RWPE2 (cell line): ENCODE data around the gene TMEM225.
"Not testable (repeated sequence)": the region's sequence is repeated elsewhere in the genome, so short reads cannot be mapped to it uniquely, and the experiment has no call there.

ENCODE experiments used
- ATAC-seq: fragments of 200-7000 bp; cut with Tn5 transposase; 3 replicates; pipeline ENCODE4 v1.9.1; 2021; ENCODE audit warnings: low read depth
- DNase-seq: peaks from one replicate; pipeline ENCODE4 v3.0.0-alpha.2; 2020; ENCODE audit warnings: low spot score
- H3K27ac ChIP-seq: fragments of 450-650 bp; 2 replicates; pipeline ENCODE4 v1.5.1; 2017; ENCODE audit warnings: mild to moderate bottlenecking; ENCODE audit not compliant: poor library complexity, severe bottlenecking
- H3K27me3 ChIP-seq: fragments of 250-450 bp; sonication (Bioruptor Pico); 2 replicates; pipeline ENCODE4 v1.5.1; 2021; ENCODE audit warnings: mild to moderate bottlenecking, moderate library complexity; ENCODE audit not compliant: insufficient read depth, poor library complexity, severe bottlenecking
- H3K36me3 ChIP-seq: fragments of 250-450 bp; sonication (Bioruptor Pico); 2 replicates; pipeline ENCODE4 v1.5.1; 2020; ENCODE audit warnings: low read depth, mild to moderate bottlenecking, moderate library complexity
- H3K4me1 ChIP-seq: fragments of 250-450 bp; sonication (Bioruptor Pico); 2 replicates; pipeline ENCODE4 v1.5.1; 2021; ENCODE audit warnings: mild to moderate bottlenecking, moderate library complexity; ENCODE audit not compliant: insufficient read depth, poor library complexity, severe bottlenecking
- H3K4me3 ChIP-seq: fragments of 250-450 bp; sonication (Bioruptor Pico); 2 replicates; pipeline ENCODE4 v1.5.1; 2021; ENCODE audit warnings: mild to moderate bottlenecking, moderate library complexity; ENCODE audit not compliant: severe bottlenecking
- H3K9me3 ChIP-seq: fragments of 250-450 bp; sonication (Bioruptor Pico); 2 replicates; pipeline ENCODE4 v1.5.1; 2021; ENCODE audit warnings: mild to moderate bottlenecking, moderate library complexity; ENCODE audit not compliant: severe bottlenecking
- CTCF ChIP-seq: fragments of 450-650 bp; IDR thresholded peaks from one replicate; pipeline ENCODE4 v1.5.1; 2017; ENCODE audit warnings: mild to moderate bottlenecking, moderate library complexity; ENCODE audit not compliant: poor library complexity, severe bottlenecking

Gene TMEM225

GRCh38 chr11:123880912-123881311 is 4.6 kb downstream of the TMEM225 start:
- Histone ChIP-seq H3K4me1 (no peaks in the 10 kb centered on the region), H3K36me3 (no peaks in the 10 kb centered on the region), H3K9me3 (no peaks in the 10 kb centered on the region), H3K4me3 (no peak overlapping the region), H3K27me3 (no peaks in the 10 kb centered on the region), H3K27ac (no peak overlapping the region)
- no peak for ATAC-seq
- DNase-seq, result no peak
- no peak for TF ChIP-seq CTCF

- H3K9me3 ChIP-seq, ATAC-seq, H3K4me3 ChIP-seq, H3K36me3 ChIP-seq, H3K27me3 ChIP-seq, DNase-seq, H3K4me1 ChIP-seq, H3K27ac ChIP-seq: not testable (repeated sequence)
These were observed 17.7 kb downstream of the TMEM225 start for GRCh38 chr11:123867795-123868194.

GRCh38 chr11:123865293-123865692 is 20.2 kb downstream of the TMEM225 start:
- DNase-seq, H3K36me3 ChIP-seq, ATAC-seq, H3K27me3 ChIP-seq, H3K9me3 ChIP-seq, H3K4me1 ChIP-seq, H3K27ac ChIP-seq, H3K4me3 ChIP-seq: not testable (repeated sequence)

GRCh38 chr11:123859731-123860130 is 25.7 kb downstream of the TMEM225 start:
- no peaks in the 10 kb centered on the region for H3K36me3 ChIP-seq
- no peaks in the 10 kb centered on the region for H3K9me3 ChIP-seq
- DNase-seq (no peak), ATAC-seq (no peak)
- no peak overlapping the region for H3K4me3 ChIP-seq
- no peak overlapping the region for H3K27ac ChIP-seq
- TF ChIP-seq CTCF, result no peak
- H3K4me1 ChIP-seq, result no peaks in the 10 kb centered on the region
- H3K27me3 ChIP-seq, result no peaks in the 10 kb centered on the region

- no peak for TF ChIP-seq CTCF
- Histone ChIP-seq H3K9me3 (no peaks in the 10 kb centered on the region), H3K4me3 (no peak overlapping the region), H3K4me1 (no peaks in the 10 kb centered on the region), H3K27ac (no peak overlapping the region), H3K27me3 (no peaks in the 10 kb centered on the region), H3K36me3 (no peaks in the 10 kb centered on the region)
- ATAC-seq (no peak), DNase-seq (no peak)
These were observed 29.0 kb downstream of the TMEM225 start for GRCh38 chr11:123856444-123856843.

GRCh38 chr11:123853038-123853437 is 32.4 kb downstream of the TMEM225 start:
- no peak for DNase-seq
- no peak for ATAC-seq
- no peaks in the 10 kb centered on the region for H3K9me3 ChIP-seq
- H3K27me3 ChIP-seq, result no peaks in the 10 kb centered on the region
- H3K27ac ChIP-seq, result no peak overlapping the region
- H3K4me1 ChIP-seq, result no peaks in the 10 kb centered on the region
- no peak for TF ChIP-seq CTCF
- no peaks in the 10 kb centered on the region for H3K36me3 ChIP-seq
- H3K4me3 ChIP-seq, result no peak overlapping the region
